Neutrophil (primary cell): ENCODE measurements around the gene TFEB.

Experiments used
- H3K27ac ChIP-seq: fragments of 200-600 bp; sonication (generic); 2 replicates; pipeline ENCODE4 v1.5.1; 2016; ENCODE audit warnings: mild to moderate bottlenecking, moderate library complexity
- H3K27me3 ChIP-seq: fragments of 200-600 bp; sonication (generic); 2 replicates; pipeline ENCODE4 v1.6.0; 2016; ENCODE audit warnings: mild to moderate bottlenecking
- H3K36me3 ChIP-seq: fragments of 200-600 bp; sonication (generic); 2 replicates; pipeline ENCODE4 v1.5.1; 2017
- H3K4me1 ChIP-seq, 2 experiments: fragments of 200-600 bp in 1 of 2; sonication (generic) in 1 of 2; 1 replicate in 1 of 2; 2 replicates in 1 of 2; pipeline versions ENCODE4 v1.5.1 to v1.6.1; 2013 to 2016; ENCODE audit warnings: low read depth in 1 of 2, low read length in 1 of 2, mild to moderate bottlenecking in 1 of 2, moderate library complexity in 1 of 2; ENCODE audit not compliant: control insufficient read depth in 1 of 2, insufficient read depth in 1 of 2
- H3K4me3 ChIP-seq, 2 experiments: fragments of 200-600 bp in 1 of 2; sonication (generic) in 1 of 2; 1 replicate in 1 of 2; 2 replicates in 1 of 2; pipeline ENCODE4 v1.5.1; 2013 to 2016; ENCODE audit warnings: low read depth in 1 of 2, low read length in 1 of 2, mild to moderate bottlenecking in 1 of 2, moderate library complexity in 1 of 2
- H3K9me3 ChIP-seq: fragments of 200-600 bp; sonication (generic); 2 replicates; pipeline ENCODE4 v1.5.1; 2016
- CTCF ChIP-seq: fragments of 200-600 bp; sonication (generic); IDR thresholded peaks from 2 replicates; pipeline ENCODE4 v1.5.1; 2016; ENCODE audit warnings: antibody characterized with exemption

The TFEB gene

GRCh38 chr6:41713159-41713649, 22.2 kb downstream of the TFEB start:
- H3K27ac ChIP-seq: peak overlapping the region; percentile 60
- H3K36me3 ChIP-seq: peaks cover 30% of the 10 kb centered on the region
- no peak overlapping the region for H3K4me3 ChIP-seq
- H3K4me1 ChIP-seq: peaks cover 35 to 36% of the 10 kb centered on the region in 2 experiments
- no peaks in the 10 kb centered on the region for H3K27me3 ChIP-seq
- H3K9me3 ChIP-seq: no peaks in the 10 kb centered on the region
- no peak for TF ChIP-seq CTCF

- Histone ChIP-seq H3K27me3 (no peaks in the 10 kb centered on the region), H3K4me3 (no peak overlapping the region), H3K27ac (peak overlapping the region; percentile 60), H3K36me3 (peaks cover 30% of the 10 kb centered on the region), H3K4me1 (peaks cover 36 to 38% of the 10 kb centered on the region in 2 experiments), H3K9me3 (no peaks in the 10 kb centered on the region)
- TF ChIP-seq CTCF: no peak
These were observed 22.7 kb downstream of the TFEB start for GRCh38 chr6:41712651-41713103.

GRCh38 chr6:41711323-41712038, 23.9 kb downstream of the TFEB start:
- Histone ChIP-seq H3K27ac (peak overlapping the region; percentile 1), H3K4me1 (peaks cover 42 to 43% of the 10 kb centered on the region in 2 experiments), H3K9me3 (no peaks in the 10 kb centered on the region), H3K27me3 (no peaks in the 10 kb centered on the region), H3K4me3 (no peak overlapping the region), H3K36me3 (peaks cover 24% of the 10 kb centered on the region)
- no peak for TF ChIP-seq CTCF

- TF ChIP-seq CTCF: no peak
- Histone ChIP-seq H3K4me1 (peaks cover 54 to 56% of the 10 kb centered on the region in 2 experiments), H3K27ac (no peak overlapping the region), H3K4me3 (no peak overlapping the region), H3K9me3 (no peaks in the 10 kb centered on the region), H3K27me3 (no peaks in the 10 kb centered on the region), H3K36me3 (peaks cover 25% of the 10 kb centered on the region)
These were observed 26.0 kb downstream of the TFEB start for GRCh38 chr6:41709375-41709774.

GRCh38 chr6:41708856-41709255, 26.6 kb downstream of the TFEB start:
- H3K4me3 ChIP-seq: no peak overlapping the region
- no peaks in the 10 kb centered on the region for H3K9me3 ChIP-seq

More at GRCh38 chr6:41708856-41709255, 26.6 kb downstream of the TFEB start:
- H3K27me3 ChIP-seq: no peaks in the 10 kb centered on the region
- H3K27ac ChIP-seq: peak overlapping the region; percentile 85
- H3K36me3 ChIP-seq: peaks cover 25% of the 10 kb centered on the region
- H3K4me1 ChIP-seq: peaks cover 53 to 56% of the 10 kb centered on the region in 2 experiments
- no peak for TF ChIP-seq CTCF
